K562 (cell line): Measurements from ENCODE around the gene HMCN2.

Experiments used
- POLR2A ChIP-seq: fragments of 450-650 bp; conservative IDR thresholded peaks from 2 replicates; pipeline ENCODE4 v1.6.1; 2016
- TF ChIP-seq, protein P1 (sequence below), 3 experiments: IDR thresholded peaks in 2 of 3; conservative IDR thresholded peaks in 1 of 3; 2 replicates each; pipeline ENCODE4 v1.5.1; 2011 to 2012; ENCODE audit warnings: low read length in 3 of 3, mild to moderate bottlenecking in 3 of 3, control low read depth in 2 of 3, improper control_type of control experiment in 1 of 3, inconsistent platforms in 1 of 3, low read depth in 1 of 3, mixed read lengths in 1 of 3, moderate library complexity in 1 of 3; ENCODE audit not compliant: insufficient read depth in 2 of 3

DNA sequence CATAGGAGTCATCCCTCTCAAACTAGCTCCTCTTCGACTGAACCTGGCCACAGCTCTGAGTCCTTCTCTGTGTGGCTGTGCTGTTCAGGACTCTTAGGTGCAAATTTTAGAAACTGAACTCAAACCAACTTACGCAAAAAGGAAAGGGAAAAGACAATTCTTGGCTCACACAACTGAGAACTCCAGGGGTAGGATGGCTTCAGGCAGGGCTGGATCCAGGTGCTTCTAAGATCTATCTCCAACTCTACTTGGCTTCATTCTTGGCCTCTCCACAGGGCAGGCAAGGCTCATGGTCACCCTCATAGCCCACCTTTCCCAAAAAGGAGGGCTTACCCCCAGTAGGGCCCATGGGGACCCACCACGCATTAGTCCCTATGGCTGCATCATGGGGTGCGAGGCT lies 187.3 kb downstream of the HMCN2 start:
- TF ChIP-seq, protein P1, sequence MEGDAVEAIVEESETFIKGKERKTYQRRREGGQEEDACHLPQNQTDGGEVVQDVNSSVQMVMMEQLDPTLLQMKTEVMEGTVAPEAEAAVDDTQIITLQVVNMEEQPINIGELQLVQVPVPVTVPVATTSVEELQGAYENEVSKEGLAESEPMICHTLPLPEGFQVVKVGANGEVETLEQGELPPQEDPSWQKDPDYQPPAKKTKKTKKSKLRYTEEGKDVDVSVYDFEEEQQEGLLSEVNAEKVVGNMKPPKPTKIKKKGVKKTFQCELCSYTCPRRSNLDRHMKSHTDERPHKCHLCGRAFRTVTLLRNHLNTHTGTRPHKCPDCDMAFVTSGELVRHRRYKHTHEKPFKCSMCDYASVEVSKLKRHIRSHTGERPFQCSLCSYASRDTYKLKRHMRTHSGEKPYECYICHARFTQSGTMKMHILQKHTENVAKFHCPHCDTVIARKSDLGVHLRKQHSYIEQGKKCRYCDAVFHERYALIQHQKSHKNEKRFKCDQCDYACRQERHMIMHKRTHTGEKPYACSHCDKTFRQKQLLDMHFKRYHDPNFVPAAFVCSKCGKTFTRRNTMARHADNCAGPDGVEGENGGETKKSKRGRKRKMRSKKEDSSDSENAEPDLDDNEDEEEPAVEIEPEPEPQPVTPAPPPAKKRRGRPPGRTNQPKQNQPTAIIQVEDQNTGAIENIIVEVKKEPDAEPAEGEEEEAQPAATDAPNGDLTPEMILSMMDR (IDR thresholded peaks at IDR 0.05 in 2 of 3, conservative IDR thresholded peaks at IDR 0.05 in 1 of 3; ENCODE audit: insufficient read depth in 2 of 3, low read depth in 1 of 3, low read length in 3 of 3): no peak
- no peak for TF ChIP-seq POLR2A
